ENCODE data around the gene PKP4. TPM values are rescaled to one million over a fixed set of nuclear protein-coding genes. Genes with fewer than 3 reads are reported as not detected.

Gene PKP4
- total and polyA plus RNA-seq, 2 of the 8 experiments (the other 6 are each of a cell fraction or from before 2014, with no cell fraction given), result 48.2 to 88.0 TPM

GRCh38 chr2:158498749-158499136 lies 42.0 kb downstream of the PKP4 start:
- H3K4me1 ChIP-seq (replicated peaks in 1 of 4; ENCODE audit: control insufficient read depth in 3 of 4, insufficient read depth in 4 of 4, low read length in 3 of 4), result peaks cover 4 to 9% (median 6%) of the 10 kb centered on the region in 4 experiments; a peak in 5 of 7 replicates
- TF ChIP-seq E2F6 (IDR thresholded peaks at IDR 0.05) (no peak), NANOG (IDR thresholded peaks at IDR 0.05; ENCODE audit: insufficient read depth, low read depth, low read length, poor library complexity, severe bottlenecking) (no peak), CTCF (IDR thresholded peaks at IDR 0.05; ENCODE audit: control extremely low read depth in 1 of 3, insufficient read depth in 1 of 3, low read depth in 1 of 3, low read length in 3 of 3) (no peak), SP1 (IDR thresholded peaks at IDR 0.05; ENCODE audit: low read depth, low read length) (no peak), KDM1A (IDR thresholded peaks at IDR 0.05; ENCODE audit: borderline replicate concordance, low read length) (no peak), YY1 (IDR thresholded peaks at IDR 0.05; ENCODE audit: low read depth, low read length) (no peak), SUZ12 (IDR thresholded peaks at IDR 0.05; ENCODE audit: low read length) (no peak), ZNF274 (IDR thresholded peaks at IDR 0.05; ENCODE audit: borderline replicate concordance, extremely low read depth, low read length) (no peak), CBX5 (IDR thresholded peaks at IDR 0.05; ENCODE audit: low read depth, low read length) (no peak), TBP (IDR thresholded peaks at IDR 0.05; ENCODE audit: low read depth, low read length) (no peak)
- DNase-seq (ENCODE audit: low read depth in 1 of 2, low spot score in 2 of 2), result no peak
- H3K14ac ChIP-seq (ENCODE audit: insufficient read length), result no peak overlapping the region
- no peaks in the 10 kb centered on the region for H4K20me1 ChIP-seq (replicated peaks in 1 of 2; ENCODE audit: control insufficient read depth in 1 of 2, insufficient read depth in 2 of 2, low read length in 2 of 2)
- no peak overlapping the region for H3K4ac ChIP-seq (replicated peaks; ENCODE audit: insufficient read length, low read depth, low read length)
- no peaks in the 10 kb centered on the region for H3K36me3 ChIP-seq (ENCODE audit: control insufficient read depth in 2 of 4, insufficient read depth in 4 of 4, low read length in 3 of 4)
- no peak overlapping the region for H3K18ac ChIP-seq (ENCODE audit: extremely low read depth, low read length)
- no peak overlapping the region for H2BK20ac ChIP-seq (ENCODE audit: low read length)
- H3K4me2 ChIP-seq (ENCODE audit: insufficient read depth in 1 of 2, low read depth in 2 of 2, low read length in 2 of 2), result no peak overlapping the region
- CTCF ChIA-PET (ENCODE audit: partially characterized antibody), result interaction anchor here (0.7 to 1.3 kb wide), 4 partner anchors 25 to 465 kb away, joined by 3 read pairs; no protein-coding TSS in a partner anchor
- H2BK5ac ChIP-seq (ENCODE audit: low read depth, low read length), result no peak overlapping the region
- H3K27me3 ChIP-seq (replicated peaks in 1 of 4; ENCODE audit: control insufficient read depth in 3 of 4, extremely low read depth in 1 of 4, insufficient read depth in 3 of 4, low read length in 3 of 4), result no peaks in the 10 kb centered on the region
- no peak overlapping the region for H3K27ac ChIP-seq (ENCODE audit: low read depth, low read length)
- no peaks in the 10 kb centered on the region for H3K79me1 ChIP-seq (ENCODE audit: low read depth, low read length)
- no peak overlapping the region for H3K4me3 ChIP-seq (ENCODE audit: extremely low read depth in 1 of 4, insufficient read depth in 2 of 4, low read depth in 3 of 4, low read length in 4 of 4)
- H3K9me3 ChIP-seq (ENCODE audit: insufficient read depth in 2 of 2, low read depth in 1 of 2, low read length in 1 of 2), result no peaks in the 10 kb centered on the region
- H3K79me2 ChIP-seq (ENCODE audit: control insufficient read depth in 1 of 2, insufficient read depth in 2 of 2, low read length in 2 of 2), result peaks cover 0 to 87% of the 10 kb centered on the region in 2 experiments; a peak in 3 of 4 replicates
- H3K23ac ChIP-seq (ENCODE audit: insufficient read length), result no peak overlapping the region
- H3K9ac ChIP-seq (replicated peaks in 1 of 4; ENCODE audit: extremely low read depth in 1 of 4, low read depth in 3 of 4, low read length in 3 of 4), result no peak overlapping the region
- H4K5ac ChIP-seq (ENCODE audit: insufficient read length, low read depth, low read length), result no peak overlapping the region
- no peak overlapping the region for H2BK15ac ChIP-seq (ENCODE audit: low read length)
- H2BK120ac ChIP-seq (replicated peaks; ENCODE audit: low read depth, low read length), result no peak overlapping the region
- no peak overlapping the region for H3K56ac ChIP-seq (replicated peaks; ENCODE audit: insufficient read length, low read depth, low read length)
- H4K8ac ChIP-seq (ENCODE audit: extremely low read depth, insufficient read depth, low read length), result no peak overlapping the region
- POLR2A ChIA-PET (ENCODE audit: partially characterized antibody), result interaction anchor here (1.3 kb wide), 1 partner anchor 41 kb away, joined by 3 read pairs; no protein-coding TSS in a partner anchor
- H4K91ac ChIP-seq (replicated peaks; ENCODE audit: insufficient read length, low read length), result no peak overlapping the region
- no peak for FAIRE-seq
- no peak overlapping the region; the same call in 1 of the 2 replicates for H2AK5ac ChIP-seq (ENCODE audit: low read depth, low read length)
- H2BK12ac ChIP-seq (ENCODE audit: low read depth, low read length), result no peak overlapping the region
- WGBS, 2 experiments (ENCODE audit: extremely low coverage in 1 of 2, insufficient coverage in 1 of 2, insufficient read length in 1 of 2, insufficient replicate concordance in 2 of 2, low coverage in 1 of 2, low lambda C conversion rate in 2 of 2, missing lambda C conversion rate in 1 of 2), result 87% methylated on average over 3 of the region's 3 CpGs; no CpG with 5 or more reads in 1 of the 2 experiments
- H2AFZ ChIP-seq (ENCODE audit: low read length), result no peak overlapping the region
- H3K23me2 ChIP-seq (ENCODE audit: low read depth, low read length), result no peaks in the 10 kb centered on the region
